Activated CD8-positive, alpha-beta memory T cell treated with anti-CD3 and anti-CD28 coated beads, Interleukin-2, amount 50 U/mL, for 24 hours (primary cell): ENCODE data around the gene SPECC1.
"Not testable (repeated sequence)": the region's sequence is repeated elsewhere in the genome, so short reads cannot be mapped to it uniquely, and the experiment has no call there.

Source experiments
- DNase-seq: peaks from one replicate; pipeline ENCODE4 v3.0.0-alpha.2; 2020; ENCODE audit errors: extremely low read depth

The SPECC1 gene

GRCh38 chr17:20173091-20173490 lies 163.9 kb downstream of the SPECC1 start:
- DNase-seq = no peak

- no peak for DNase-seq
Measured at GRCh38 chr17:20174588-20175265, 165.6 kb downstream of the SPECC1 start.

GRCh38 chr17:20179041-20179440 lies 169.9 kb downstream of the SPECC1 start:
- DNase-seq = no peak

GRCh38 chr17:20180661-20181060 lies 171.5 kb downstream of the SPECC1 start:
- DNase-seq = no peak

- DNase-seq = no peak
Measured at GRCh38 chr17:20184181-20184580, 175.0 kb downstream of the SPECC1 start.

GRCh38 chr17:20184977-20185619 lies 175.9 kb downstream of the SPECC1 start:
- DNase-seq = no peak

GRCh38 chr17:20187049-20187448 lies 177.9 kb downstream of the SPECC1 start:
- DNase-seq = no peak

GRCh38 chr17:20189302-20189701 lies 180.1 kb downstream of the SPECC1 start:
- DNase-seq = no peak

- no peak for DNase-seq
Measured at GRCh38 chr17:20189979-20190378, 180.8 kb downstream of the SPECC1 start.

- DNase-seq = no peak
Measured at GRCh38 chr17:20190605-20191004, 181.4 kb downstream of the SPECC1 start.

GRCh38 chr17:20191056-20191455 lies 181.9 kb downstream of the SPECC1 start:
- DNase-seq = no peak

GRCh38 chr17:20196286-20196685 lies 187.1 kb downstream of the SPECC1 start:
- not testable (repeated sequence) for DNase-seq

- no peak for DNase-seq
Measured at GRCh38 chr17:20197272-20197926, 188.2 kb downstream of the SPECC1 start.

- no peak for DNase-seq
Measured at GRCh38 chr17:20200016-20200795, 191.0 kb downstream of the SPECC1 start.

GRCh38 chr17:20200865-20201458 lies 191.8 kb downstream of the SPECC1 start:
- no peak for DNase-seq

GRCh38 chr17:20202141-20202621 lies 193.0 kb downstream of the SPECC1 start:
- DNase-seq = no peak

- DNase-seq = no peak
Measured at GRCh38 chr17:20203018-20203417, 193.9 kb downstream of the SPECC1 start.

GRCh38 chr17:20203761-20204263 lies 194.7 kb downstream of the SPECC1 start:
- no peak for DNase-seq

- no peak for DNase-seq
Measured at GRCh38 chr17:20205609-20206008, 196.4 kb downstream of the SPECC1 start.

- DNase-seq = no peak
Measured at GRCh38 chr17:20206068-20206467, 196.9 kb downstream of the SPECC1 start.

- no peak for DNase-seq
Measured at GRCh38 chr17:20206591-20206990, 197.4 kb downstream of the SPECC1 start.
